Osteocyte (in vitro differentiated cells): ENCODE measurements around the gene SKP2. TPM values are rescaled to one million over a fixed set of nuclear protein-coding genes. Genes with fewer than 3 reads are reported as not detected.
"Not testable (repeated sequence)": the region's sequence is repeated elsewhere in the genome, so short reads cannot be mapped to it uniquely, and the experiment has no call there.

Experiments
- DNase-seq: peaks from one replicate; pipeline ENCODE4 v3.0.0; 2021; ENCODE audit warnings: mixed read lengths; ENCODE audit not compliant: unreplicated experiment; ENCODE audit errors: extremely low spot score
- H3K27ac Mint-ChIP-seq: one replicate; pipeline ENCODE4 v1.8.0; 2021; ENCODE audit warnings: mild to moderate bottlenecking, mixed read lengths; ENCODE audit not compliant: unreplicated experiment
- H3K27me3 Mint-ChIP-seq: one replicate; pipeline ENCODE4 v1.8.0; 2021; ENCODE audit warnings: mixed read lengths; ENCODE audit not compliant: unreplicated experiment
- H3K36me3 Mint-ChIP-seq: one replicate; pipeline ENCODE4 v1.8.0; 2021; ENCODE audit warnings: mixed read lengths; ENCODE audit not compliant: unreplicated experiment
- H3K4me1 Mint-ChIP-seq: one replicate; pipeline ENCODE4 v1.8.0; 2021; ENCODE audit warnings: mixed read lengths; ENCODE audit not compliant: unreplicated experiment
- H3K4me3 Mint-ChIP-seq: one replicate; pipeline ENCODE4 v1.8.0; 2021; ENCODE audit warnings: mild to moderate bottlenecking, moderate library complexity, mixed read lengths; ENCODE audit not compliant: unreplicated experiment
- H3K9me3 Mint-ChIP-seq: one replicate; pipeline ENCODE4 v1.8.0; 2021; ENCODE audit warnings: mixed read lengths; ENCODE audit not compliant: unreplicated experiment
- total RNA-seq: library from RNA; stranded (reverse); gene quantifications from 2 replicates; pipeline ENCODE4 v1.2.1, GENCODE V29; 2021
- TF ChIP-seq, protein P1 (sequence below): fragments of 200-600 bp; sonication (generic); IDR thresholded peaks from 2 replicates; pipeline ENCODE4 v1.5.0; 2021; ENCODE audit warnings: antibody characterized with exemption, mild to moderate bottlenecking, moderate library complexity

The SKP2 gene
- total RNA-seq, 1 donor from 2014 or later = 28.4 TPM

DNA sequence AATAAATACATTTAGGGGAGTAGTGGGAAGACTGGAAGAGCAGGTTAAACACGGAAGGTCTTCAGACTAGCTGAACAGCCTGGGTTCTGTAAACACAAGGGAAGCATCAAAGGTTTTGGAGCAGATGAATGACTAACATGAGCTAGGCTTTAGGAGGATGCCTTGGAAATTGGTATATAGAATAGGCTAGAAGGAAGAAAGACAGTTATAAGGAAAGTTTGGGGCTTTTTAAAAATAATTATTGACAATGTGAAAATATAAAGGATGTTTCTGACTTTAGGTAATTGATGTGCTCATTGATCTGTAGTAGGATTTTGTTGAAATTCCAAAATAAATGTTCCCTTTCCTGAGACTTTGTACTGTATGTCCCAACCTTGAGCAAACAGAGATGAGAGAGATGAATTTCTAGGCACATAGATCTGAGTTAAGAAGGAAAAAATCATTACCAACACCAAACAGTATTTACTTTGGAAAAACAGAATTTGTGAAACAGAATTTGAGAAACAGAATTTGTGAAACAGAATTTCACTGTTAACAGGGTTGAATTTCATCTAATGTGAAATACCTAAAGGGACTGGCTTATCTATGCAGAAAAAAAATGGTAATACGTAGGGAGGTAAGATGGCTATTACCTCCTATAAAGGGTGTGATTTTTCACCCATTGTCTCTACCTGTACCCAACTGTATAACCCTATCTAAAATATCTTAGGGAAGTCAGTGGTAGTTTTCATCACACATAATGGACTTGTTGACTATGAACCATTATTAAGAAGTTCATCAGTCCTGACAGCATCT is 28.8 kb downstream of the SKP2 start:
- Mint-ChIP-seq H3K27ac (no peak overlapping the region), H3K9me3 (peaks cover 3% of the 10 kb centered on the region), H3K36me3 (peaks cover 52% of the 10 kb centered on the region), H3K4me3 (no peak overlapping the region), H3K27me3 (no peaks in the 10 kb centered on the region), H3K4me1 (no peaks in the 10 kb centered on the region)
- TF ChIP-seq, protein P1, sequence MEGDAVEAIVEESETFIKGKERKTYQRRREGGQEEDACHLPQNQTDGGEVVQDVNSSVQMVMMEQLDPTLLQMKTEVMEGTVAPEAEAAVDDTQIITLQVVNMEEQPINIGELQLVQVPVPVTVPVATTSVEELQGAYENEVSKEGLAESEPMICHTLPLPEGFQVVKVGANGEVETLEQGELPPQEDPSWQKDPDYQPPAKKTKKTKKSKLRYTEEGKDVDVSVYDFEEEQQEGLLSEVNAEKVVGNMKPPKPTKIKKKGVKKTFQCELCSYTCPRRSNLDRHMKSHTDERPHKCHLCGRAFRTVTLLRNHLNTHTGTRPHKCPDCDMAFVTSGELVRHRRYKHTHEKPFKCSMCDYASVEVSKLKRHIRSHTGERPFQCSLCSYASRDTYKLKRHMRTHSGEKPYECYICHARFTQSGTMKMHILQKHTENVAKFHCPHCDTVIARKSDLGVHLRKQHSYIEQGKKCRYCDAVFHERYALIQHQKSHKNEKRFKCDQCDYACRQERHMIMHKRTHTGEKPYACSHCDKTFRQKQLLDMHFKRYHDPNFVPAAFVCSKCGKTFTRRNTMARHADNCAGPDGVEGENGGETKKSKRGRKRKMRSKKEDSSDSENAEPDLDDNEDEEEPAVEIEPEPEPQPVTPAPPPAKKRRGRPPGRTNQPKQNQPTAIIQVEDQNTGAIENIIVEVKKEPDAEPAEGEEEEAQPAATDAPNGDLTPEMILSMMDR = no peak
- DNase-seq = no peak

DNA sequence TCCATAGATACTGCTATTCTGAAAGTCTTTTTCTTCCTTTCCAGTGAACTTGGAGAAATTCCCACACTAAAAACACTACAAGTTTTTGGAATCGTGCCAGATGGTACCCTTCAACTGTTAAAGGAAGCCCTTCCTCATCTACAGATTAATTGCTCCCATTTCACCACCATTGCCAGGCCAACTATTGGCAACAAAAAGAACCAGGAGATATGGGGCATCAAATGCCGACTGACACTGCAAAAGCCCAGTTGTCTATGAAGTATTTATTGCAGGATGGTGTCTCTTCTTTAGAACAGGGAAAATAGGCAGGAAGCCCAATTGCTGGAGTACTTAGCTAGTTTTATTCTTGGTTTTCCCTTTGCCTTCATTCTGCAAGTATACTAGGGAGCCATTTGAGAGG is 29.9 kb downstream of the SKP2 start:
- H3K27ac Mint-ChIP-seq = no peak overlapping the region
- TF ChIP-seq, protein P1 = no peak
- no peak overlapping the region for H3K4me3 Mint-ChIP-seq
- H3K36me3 Mint-ChIP-seq = peaks cover 59% of the 10 kb centered on the region
- peaks cover 5% of the 10 kb centered on the region for H3K9me3 Mint-ChIP-seq
- DNase-seq = no peak
- no peaks in the 10 kb centered on the region for H3K4me1 Mint-ChIP-seq
- no peaks in the 10 kb centered on the region for H3K27me3 Mint-ChIP-seq

DNA sequence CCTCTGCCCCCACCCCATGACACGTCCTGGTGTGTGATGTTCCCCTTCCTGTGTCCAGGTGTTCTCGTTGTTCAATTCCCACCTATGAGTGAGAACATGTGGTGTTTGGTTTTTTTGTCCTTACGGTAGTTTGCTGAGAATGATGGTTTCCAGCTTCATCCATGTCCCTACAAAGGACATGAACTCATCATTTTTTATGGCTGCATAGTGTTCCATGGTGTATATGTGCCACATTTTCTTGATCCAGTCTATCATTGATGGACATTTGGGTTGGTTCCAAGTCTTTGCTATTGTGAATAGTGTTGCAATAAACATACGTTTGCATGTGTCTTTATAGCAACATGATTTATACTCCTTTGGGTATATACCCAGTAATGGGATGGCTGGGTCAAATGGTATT is 32.5 kb downstream of the SKP2 start:
- Mint-ChIP-seq H3K36me3 (peaks cover 69% of the 10 kb centered on the region), H3K9me3 (peaks cover 19% of the 10 kb centered on the region)
- H3K4me1 Mint-ChIP-seq, H3K27ac Mint-ChIP-seq, H3K27me3 Mint-ChIP-seq, H3K4me3 Mint-ChIP-seq, DNase-seq: not testable (repeated sequence)

DNA sequence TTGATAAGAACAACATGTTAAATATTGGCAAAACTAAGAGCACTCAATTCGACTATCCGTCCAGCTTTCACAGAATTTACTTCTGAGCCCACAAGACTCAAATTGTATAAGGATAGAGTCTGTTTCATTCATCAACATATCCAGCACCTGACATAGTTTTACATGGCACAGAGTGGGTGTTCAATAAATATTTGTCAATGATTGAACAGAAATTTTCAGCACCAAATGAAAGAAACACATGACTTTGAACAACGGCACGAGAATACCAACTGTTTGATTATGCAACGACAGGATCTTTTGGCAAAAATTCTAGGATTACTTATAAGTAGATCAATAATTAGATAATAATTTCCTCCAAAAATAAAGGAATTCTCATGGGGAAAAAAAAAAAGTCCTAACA is 41.8 kb downstream of the SKP2 start:
- Mint-ChIP-seq H3K4me1 (no peaks in the 10 kb centered on the region), H3K9me3 (peaks cover 9% of the 10 kb centered on the region), H3K27ac (no peak overlapping the region), H3K4me3 (no peak overlapping the region), H3K27me3 (no peaks in the 10 kb centered on the region), H3K36me3 (peaks cover 67% of the 10 kb centered on the region)
- DNase-seq = no peak
- TF ChIP-seq, protein P1 = no peak

DNA sequence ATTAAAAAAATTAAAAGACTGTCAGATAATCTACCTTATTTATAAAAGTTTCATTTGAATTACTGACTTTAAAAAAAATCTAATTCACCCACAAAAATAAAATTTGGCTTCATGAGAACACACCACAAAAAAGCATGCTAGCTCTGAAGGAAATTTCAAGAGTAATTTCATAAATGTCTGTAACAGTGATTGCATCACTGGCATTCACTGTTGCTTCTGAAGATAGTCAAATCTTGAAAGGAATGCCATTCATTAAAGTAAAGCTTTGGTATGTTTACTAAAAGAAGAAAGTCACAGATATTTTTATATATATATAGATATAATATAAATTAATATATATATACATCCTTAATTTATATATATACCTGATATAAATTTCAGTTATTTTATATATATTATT is 46.4 kb downstream of the SKP2 start:
- Mint-ChIP-seq H3K4me3 (no peak overlapping the region), H3K4me1 (no peaks in the 10 kb centered on the region), H3K27ac (no peak overlapping the region), H3K36me3 (peaks cover 53% of the 10 kb centered on the region), H3K27me3 (no peaks in the 10 kb centered on the region), H3K9me3 (no peaks in the 10 kb centered on the region)
- TF ChIP-seq, protein P1 = no peak
- no peak for DNase-seq

DNA sequence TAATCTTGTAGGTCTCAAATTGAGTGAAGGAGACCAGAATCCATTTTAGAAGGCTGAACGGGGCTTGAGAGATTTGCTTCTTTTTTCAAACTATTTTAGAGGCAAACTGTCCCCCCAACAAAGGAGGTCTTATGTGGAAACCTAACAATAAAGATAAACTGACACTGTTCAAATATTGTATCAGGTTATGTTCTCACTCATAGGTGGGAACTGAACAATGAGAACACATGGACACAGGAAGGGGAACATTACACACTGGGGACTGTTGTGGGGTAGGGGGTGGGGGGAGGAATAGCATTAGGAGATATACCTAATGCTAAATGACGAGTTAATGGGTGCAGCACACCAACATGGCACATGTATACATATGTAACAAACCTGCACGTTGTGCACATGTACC is 46.9 kb downstream of the SKP2 start:
- H3K27me3 Mint-ChIP-seq, DNase-seq, H3K4me3 Mint-ChIP-seq, H3K9me3 Mint-ChIP-seq, H3K27ac Mint-ChIP-seq, H3K4me1 Mint-ChIP-seq: not testable (repeated sequence)
- H3K36me3 Mint-ChIP-seq = peaks cover 51% of the 10 kb centered on the region
